HEK293 (cell line): ENCODE data around the gene CYP2C18.

Source experiments
- CTCF ChIA-PET: fragments of 350-600 bp; formaldehyde crosslinking; extraction: SDS; loops from one replicate; lab custom pipeline; 2021; ENCODE audit warnings: antibody characterized with exemption; lab: Yijun Ruan, JAX
- POLR2A ChIA-PET: fragments of 300-600 bp; formaldehyde crosslinking; extraction: SDS; loops from one replicate; lab custom pipeline; 2020; ENCODE audit warnings: antibody characterized with exemption, inconsistent platforms; lab: Yijun Ruan, JAX
- H3K27ac ChIP-seq: fragments of 200-500 bp; sonication (Bioruptor generic); 2 replicates; pipeline ENCODE4 v1.5.1; 2014; ENCODE audit warnings: low read depth, low read length, control low read depth, inconsistent platforms; ENCODE audit errors: extremely low read depth
- H3K36me3 ChIP-seq, 2 experiments: fragments of 200-500 bp in 1 of 2; sonication (Bioruptor generic) in 1 of 2; 1 replicate in 1 of 2; 2 replicates in 1 of 2; pipeline ENCODE4 v1.5.1; 2014 to 2017; ENCODE audit warnings: inconsistent platforms in 2 of 2, low read length in 2 of 2; ENCODE audit not compliant: control insufficient read depth in 2 of 2, insufficient read depth in 1 of 2
- H3K4me1 ChIP-seq: fragments of 200-500 bp; sonication (Bioruptor generic); 2 replicates; pipeline ENCODE4 v1.5.1; 2014; ENCODE audit warnings: mild to moderate bottlenecking, low read length, inconsistent platforms; ENCODE audit not compliant: control insufficient read depth, insufficient read depth
- H3K4me3 ChIP-seq: 2 replicates; pipeline ENCODE4 v1.5.1; 2011; ENCODE audit warnings: low read depth, mild to moderate bottlenecking, control low read depth, low read length, moderate library complexity
- H3K9me3 ChIP-seq: fragments of 200-500 bp; sonication (Bioruptor generic); 2 replicates; pipeline ENCODE4 v1.5.1; 2014; ENCODE audit warnings: low read depth, low read length, inconsistent platforms; ENCODE audit not compliant: control insufficient read depth, insufficient read depth
- BCL11A ChIP-seq: fragments of 450-650 bp; formaldehyde crosslinking; IDR thresholded peaks from 2 replicates; pipeline ENCODE4 v1.5.1; 2016; ENCODE audit warnings: low read depth, missing biosample characterization, missing genetic modification characterization
- ZNF121 ChIP-seq: fragments of 450-650 bp; formaldehyde crosslinking; IDR thresholded peaks from 2 replicates; pipeline ENCODE4 v1.5.1; 2016; ENCODE audit warnings: missing biosample characterization, missing genetic modification characterization
- ZNF324 ChIP-seq: fragments of 450-650 bp; formaldehyde crosslinking; IDR thresholded peaks from 2 replicates; pipeline ENCODE4 v1.5.1; 2016; ENCODE audit warnings: missing biosample characterization, missing genetic modification characterization
- ZNF777 ChIP-seq: fragments of 450-650 bp; formaldehyde crosslinking; IDR thresholded peaks from 2 replicates; pipeline ENCODE4 v1.5.1; 2017; ENCODE audit warnings: missing biosample characterization, missing genetic modification characterization, borderline replicate concordance
- ZSCAN4 ChIP-seq: fragments of 450-650 bp; formaldehyde crosslinking; IDR thresholded peaks from 2 replicates; pipeline ENCODE4 v1.5.1; 2017; ENCODE audit warnings: missing biosample characterization, missing genetic modification characterization

Gene CYP2C18

GRCh38 chr10:94785211-94785610 lies 101.7 kb downstream of the CYP2C18 start:
- POLR2A ChIA-PET, result no interaction called here
- Histone ChIP-seq H3K27ac (no peak overlapping the region), H3K36me3 (no peaks in the 10 kb centered on the region), H3K4me1 (no peaks in the 10 kb centered on the region), H3K9me3 (no peaks in the 10 kb centered on the region), H3K4me3 (no peak overlapping the region)
- TF ChIP-seq ZNF324 (tag by site-specific recombination) (no peak), ZNF777 (tag by site-specific recombination) (no peak), ZSCAN4 (tag by site-specific recombination) (no peak), BCL11A (tag by site-specific recombination) (no peak), ZNF121 (tag by site-specific recombination) (no peak)
- CTCF ChIA-PET, result no interaction called here
